Activated naive CD4-positive, alpha-beta T cell treated with anti-CD3 and anti-CD28 coated beads for 36 hours (primary cell): ENCODE data around the gene DOP1B. TPM values are rescaled to one million over a fixed set of nuclear protein-coding genes. Genes with fewer than 3 reads are reported as not detected.

Experiments used
- CTCF ChIA-PET: fragments of 350-600 bp; sonication (Branson Sonifier 250); formaldehyde crosslinking; loops from one replicate; lab custom pipeline; 2021; ENCODE audit warnings: antibody characterized with exemption; lab: Charles Lee
- DNase-seq: peaks from one replicate; pipeline ENCODE4 v3.0.0-alpha.2; 2020
- H3K27ac Mint-ChIP-seq: one replicate; pipeline ENCODE4 v1.8.0; 2021; ENCODE audit warnings: mild to moderate bottlenecking, mixed read lengths
- H3K27me3 Mint-ChIP-seq: one replicate; pipeline ENCODE4 v1.8.0; 2021; ENCODE audit warnings: low read depth, mixed read lengths
- H3K36me3 Mint-ChIP-seq: one replicate; pipeline ENCODE4 v1.8.0; 2021; ENCODE audit warnings: low read depth, mixed read lengths
- H3K4me1 Mint-ChIP-seq: one replicate; pipeline ENCODE4 v1.8.0; 2021; ENCODE audit warnings: low read depth, mixed read lengths
- H3K4me3 Mint-ChIP-seq: one replicate; pipeline ENCODE4 v1.8.0; 2021; ENCODE audit warnings: mild to moderate bottlenecking, moderate library complexity, mixed read lengths
- H3K9me3 Mint-ChIP-seq: one replicate; pipeline ENCODE4 v1.8.0; 2021; ENCODE audit warnings: mixed read lengths
- intact Hi-C: fragments of 100-400 bp; cut with micrococcal nuclease; formaldehyde crosslinking; loops from one replicate; pipeline ENCODE4 v1.15.1; 2023
- total RNA-seq, 2 experiments: library from RNA; stranded (reverse); gene quantifications; one replicate each; pipeline ENCODE4 v1.2.3, GENCODE V29; 2021

The DOP1B gene
- total RNA-seq, 2 experiments from 2014 or later = 16.4 to 19.6 TPM

DNA sequence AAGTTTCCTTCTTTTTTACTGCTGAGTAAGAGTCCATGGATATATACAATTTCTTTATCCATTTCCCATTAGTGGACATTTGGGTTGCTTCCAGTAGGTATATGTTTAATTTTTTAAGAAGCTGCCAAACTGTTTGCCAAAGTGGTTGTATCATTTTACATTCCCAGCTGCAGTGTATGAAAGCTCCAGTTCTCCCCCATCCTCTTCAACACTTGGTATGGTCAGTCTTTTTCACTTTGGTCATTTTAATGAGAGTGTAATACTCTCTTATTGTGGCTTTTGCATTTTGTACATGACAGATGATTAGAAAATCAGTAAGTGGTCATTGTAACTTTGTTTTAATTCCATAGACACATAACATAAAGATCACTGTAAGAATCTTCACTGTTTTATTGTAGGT lies 22.5 kb downstream of the DOP1B start:
- no peak overlapping the region for H3K4me3 Mint-ChIP-seq
- H3K4me1 Mint-ChIP-seq = peaks cover 6% of the 10 kb centered on the region
- H3K36me3 Mint-ChIP-seq = no peaks in the 10 kb centered on the region
- H3K27me3 Mint-ChIP-seq = no peaks in the 10 kb centered on the region
- H3K9me3 Mint-ChIP-seq = no peaks in the 10 kb centered on the region
- intact Hi-C loops = no loop called here
- CTCF ChIA-PET = interaction anchor here (1.6 kb wide), 1 partner anchor 25 kb away, joined by 6 read pairs; no protein-coding TSS in a partner anchor
- no peak overlapping the region for H3K27ac Mint-ChIP-seq
- DNase-seq = no peak

DNA sequence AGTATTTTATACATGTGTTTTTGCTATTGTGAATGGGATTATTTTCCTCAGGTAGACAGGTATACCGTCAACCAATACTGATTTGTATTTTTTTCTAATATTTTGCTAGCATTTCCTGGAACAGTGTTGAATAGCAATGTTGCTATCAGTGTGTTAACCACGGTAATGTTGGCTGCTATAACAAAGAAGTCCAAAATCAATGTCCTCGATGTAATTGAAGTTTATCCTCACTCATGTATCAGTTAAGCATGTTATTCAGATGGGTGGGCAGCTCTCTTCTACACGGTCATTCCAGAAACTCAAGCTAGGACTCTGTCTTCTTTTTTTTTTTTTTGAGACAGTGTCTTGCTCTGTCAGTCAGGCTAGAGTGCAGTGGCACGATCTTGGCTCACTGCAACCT lies 24.3 kb downstream of the DOP1B start:
- no peaks in the 10 kb centered on the region for H3K27me3 Mint-ChIP-seq
- H3K36me3 Mint-ChIP-seq = no peaks in the 10 kb centered on the region
- no peak overlapping the region for H3K27ac Mint-ChIP-seq
- CTCF ChIA-PET = interaction anchor here (1.2 kb wide), 1 partner anchor 30 kb away, joined by 3 read pairs; no protein-coding TSS in a partner anchor
- H3K4me1 Mint-ChIP-seq = no peaks in the 10 kb centered on the region
- intact Hi-C loops = no loop called here
- DNase-seq = no peak
- H3K9me3 Mint-ChIP-seq = no peaks in the 10 kb centered on the region
- no peak overlapping the region for H3K4me3 Mint-ChIP-seq

DNA sequence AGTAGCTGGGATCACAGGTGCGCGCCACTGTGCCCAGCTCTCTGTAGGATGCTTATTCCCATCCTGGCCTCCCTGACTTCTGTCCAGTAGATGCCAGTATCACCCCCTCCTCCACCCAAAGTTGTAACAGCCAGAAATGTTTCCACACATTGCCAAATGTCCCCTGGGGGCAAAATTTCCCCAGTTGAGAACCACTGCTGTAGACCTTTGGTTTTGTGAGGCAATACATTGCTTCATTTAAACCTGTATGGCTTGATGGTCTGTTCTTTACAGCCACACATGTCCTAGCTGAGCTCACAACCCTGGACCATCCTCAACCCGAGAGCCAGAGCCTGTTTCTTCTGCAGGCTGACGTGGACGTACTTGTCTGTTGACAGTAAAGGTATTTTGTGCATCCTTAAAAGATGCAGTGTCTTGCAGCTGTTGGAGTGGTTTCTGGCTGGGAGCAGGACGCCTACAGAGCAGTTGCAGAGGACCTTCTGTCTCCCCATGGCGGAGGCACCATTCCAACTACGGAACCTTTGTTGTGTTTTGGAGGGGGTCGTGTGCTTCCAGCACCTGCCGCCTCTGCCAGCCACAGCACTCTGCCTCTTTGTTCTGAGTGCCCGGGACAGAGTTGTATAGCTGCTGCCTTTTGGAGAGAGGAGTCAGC lies 26.6 kb downstream of the DOP1B start:
- H3K9me3 Mint-ChIP-seq = no peaks in the 10 kb centered on the region
- intact Hi-C loops = no loop called here
- H3K27ac Mint-ChIP-seq = no peak overlapping the region
- H3K27me3 Mint-ChIP-seq = no peaks in the 10 kb centered on the region
- no peaks in the 10 kb centered on the region for H3K36me3 Mint-ChIP-seq
- peaks cover 2% of the 10 kb centered on the region for H3K4me1 Mint-ChIP-seq
- CTCF ChIA-PET = interaction anchor here (2.0 kb wide), 1 partner anchor 10 kb away, joined by 5 read pairs; no protein-coding TSS in a partner anchor
- no peak for DNase-seq
- no peak overlapping the region for H3K4me3 Mint-ChIP-seq

DNA sequence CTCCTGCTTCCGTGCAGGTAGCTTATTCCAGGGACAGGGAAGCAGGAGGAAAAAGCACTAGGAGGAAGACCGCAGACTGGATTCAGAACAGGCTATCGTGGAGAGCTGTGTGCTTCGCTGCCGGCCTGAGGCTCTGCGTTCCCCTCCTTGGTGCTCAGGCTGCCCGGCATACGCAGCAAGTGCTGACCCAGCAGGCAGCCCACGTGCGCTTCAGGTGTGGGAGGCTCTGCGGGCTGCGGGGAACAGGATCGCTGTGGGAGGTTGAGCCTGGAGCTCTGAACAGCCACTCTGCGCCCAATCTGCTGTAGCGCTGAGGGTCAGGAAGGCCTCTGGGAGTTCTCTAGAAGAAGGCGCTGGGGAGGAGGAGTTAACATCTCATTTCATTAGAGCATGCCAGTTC lies 27.9 kb downstream of the DOP1B start:
- H3K27me3 Mint-ChIP-seq = no peaks in the 10 kb centered on the region
- no peaks in the 10 kb centered on the region for H3K36me3 Mint-ChIP-seq
- CTCF ChIA-PET = interaction anchor here (2.0 kb wide), 1 partner anchor 11 kb away, joined by 5 read pairs; no protein-coding TSS in a partner anchor
- no peak overlapping the region for H3K4me3 Mint-ChIP-seq
- intact Hi-C loops = no loop called here
- no peak overlapping the region for H3K27ac Mint-ChIP-seq
- peaks cover 9% of the 10 kb centered on the region for H3K4me1 Mint-ChIP-seq
- no peaks in the 10 kb centered on the region for H3K9me3 Mint-ChIP-seq
- no peak for DNase-seq

DNA sequence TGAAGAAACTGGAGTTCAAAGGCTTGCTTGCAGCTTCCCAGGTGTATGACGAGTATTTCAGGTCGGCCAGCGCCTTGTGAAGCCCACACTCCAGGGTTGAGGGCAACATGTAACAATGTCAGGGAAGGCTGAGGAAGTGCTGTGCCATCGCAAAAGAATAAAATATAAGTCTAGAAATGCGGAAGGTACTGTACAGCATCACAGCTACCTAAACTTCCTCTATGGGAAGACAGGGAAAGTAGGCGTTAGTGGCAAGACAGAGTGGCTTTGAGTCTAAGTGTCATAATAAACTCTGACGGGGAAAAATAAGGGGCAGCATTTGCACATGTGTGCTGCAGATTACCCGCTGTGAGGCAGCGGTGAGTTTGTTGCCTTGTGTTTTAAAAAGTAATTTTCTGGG lies 28.9 kb downstream of the DOP1B start:
- Mint-ChIP-seq H3K9me3 (no peaks in the 10 kb centered on the region), H3K27me3 (no peaks in the 10 kb centered on the region), H3K4me1 (peaks cover 9% of the 10 kb centered on the region), H3K36me3 (no peaks in the 10 kb centered on the region), H3K27ac (no peak overlapping the region), H3K4me3 (no peak overlapping the region)
- DNase-seq = no peak
- CTCF ChIA-PET = interaction anchor here (0.6 kb wide), 1 partner anchor 55 kb away, joined by 4 read pairs; no protein-coding TSS in a partner anchor
- intact Hi-C loops = no loop called here

DNA sequence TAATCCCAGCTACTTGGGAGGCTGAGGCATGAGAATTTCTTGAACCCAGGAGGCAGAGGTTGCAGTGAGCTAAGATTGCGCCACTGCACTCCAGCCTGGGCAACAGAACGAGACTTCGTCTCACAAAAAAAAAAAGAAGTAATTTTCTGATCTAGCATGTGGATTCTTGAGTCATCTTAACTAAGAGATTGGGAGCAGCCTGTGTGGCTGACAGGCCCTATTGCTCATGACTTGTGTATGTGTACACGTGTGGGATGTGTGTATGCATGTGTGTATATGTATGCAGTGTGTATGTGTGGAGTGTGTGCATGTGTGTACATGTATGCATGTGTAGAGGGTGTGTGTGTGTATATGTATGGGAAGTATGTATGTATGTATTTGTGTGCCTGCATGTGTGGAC lies 29.5 kb downstream of the DOP1B start:
- no peak for DNase-seq
- Mint-ChIP-seq H3K36me3 (no peaks in the 10 kb centered on the region), H3K4me1 (peaks cover 9% of the 10 kb centered on the region), H3K27ac (no peak overlapping the region), H3K9me3 (no peaks in the 10 kb centered on the region), H3K27me3 (no peaks in the 10 kb centered on the region), H3K4me3 (no peak overlapping the region)
- intact Hi-C loops = no loop called here
- CTCF ChIA-PET = interaction anchor here (0.6 to 1.5 kb wide), 2 partner anchors 12 to 23 kb away, joined by 3 to 8 read pairs; no protein-coding TSS in a partner anchor

DNA sequence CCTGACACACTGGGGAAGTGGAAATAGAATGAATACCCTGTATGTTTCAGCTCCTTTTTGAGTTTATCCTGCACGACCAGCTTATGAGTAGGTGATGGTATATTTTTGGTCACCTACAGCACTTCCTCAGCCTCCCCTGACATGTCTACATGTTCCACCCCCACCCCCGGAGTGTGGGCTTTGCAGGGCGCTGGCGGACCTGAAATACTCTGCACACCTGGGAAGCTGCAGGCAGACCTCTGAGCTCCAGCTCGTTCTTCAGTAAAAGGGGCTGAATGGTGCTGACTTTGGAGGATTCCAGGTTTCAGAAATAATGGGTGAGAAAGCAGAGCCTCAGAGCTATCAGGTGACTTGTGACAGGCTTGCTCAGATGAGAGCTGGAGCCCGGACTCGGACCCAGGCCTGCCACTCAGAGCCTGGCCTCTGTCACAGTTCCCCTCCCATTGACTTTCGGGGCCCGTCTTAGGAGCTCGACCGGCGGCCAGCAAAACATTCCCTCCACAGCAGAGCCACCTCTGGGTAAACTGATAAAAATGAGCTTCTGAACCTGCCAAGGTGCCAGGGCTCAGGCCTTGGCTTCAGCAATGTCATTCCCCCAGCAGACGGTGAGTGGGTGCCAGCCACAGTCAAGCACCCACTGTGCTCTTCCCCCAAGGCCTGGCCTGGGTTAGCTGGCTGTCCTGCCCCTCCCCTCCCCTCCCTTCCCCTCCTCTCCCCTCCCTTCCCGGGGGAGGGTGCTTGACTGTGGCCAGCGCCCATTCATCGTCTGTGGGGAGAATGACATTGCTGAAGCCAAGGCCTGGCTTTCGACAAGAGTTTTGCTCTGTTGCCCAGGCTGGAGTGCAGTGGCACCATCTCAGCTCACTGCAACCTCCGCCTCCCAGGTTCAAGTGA lies 30.1 kb downstream of the DOP1B start:
- no peaks in the 10 kb centered on the region for H3K27me3 Mint-ChIP-seq
- no peak overlapping the region for H3K27ac Mint-ChIP-seq
- H3K4me3 Mint-ChIP-seq = no peak overlapping the region
- H3K9me3 Mint-ChIP-seq = no peaks in the 10 kb centered on the region
- CTCF ChIA-PET = interaction anchor here (0.6 to 1.5 kb wide), 4 partner anchors 13 to 237 kb away, joined by 3 to 8 read pairs (median 3); no protein-coding TSS in a partner anchor
- peaks cover 9% of the 10 kb centered on the region for H3K4me1 Mint-ChIP-seq
- no peaks in the 10 kb centered on the region for H3K36me3 Mint-ChIP-seq
- DNase-seq = no peak
- intact Hi-C loops = no loop called here

DNA sequence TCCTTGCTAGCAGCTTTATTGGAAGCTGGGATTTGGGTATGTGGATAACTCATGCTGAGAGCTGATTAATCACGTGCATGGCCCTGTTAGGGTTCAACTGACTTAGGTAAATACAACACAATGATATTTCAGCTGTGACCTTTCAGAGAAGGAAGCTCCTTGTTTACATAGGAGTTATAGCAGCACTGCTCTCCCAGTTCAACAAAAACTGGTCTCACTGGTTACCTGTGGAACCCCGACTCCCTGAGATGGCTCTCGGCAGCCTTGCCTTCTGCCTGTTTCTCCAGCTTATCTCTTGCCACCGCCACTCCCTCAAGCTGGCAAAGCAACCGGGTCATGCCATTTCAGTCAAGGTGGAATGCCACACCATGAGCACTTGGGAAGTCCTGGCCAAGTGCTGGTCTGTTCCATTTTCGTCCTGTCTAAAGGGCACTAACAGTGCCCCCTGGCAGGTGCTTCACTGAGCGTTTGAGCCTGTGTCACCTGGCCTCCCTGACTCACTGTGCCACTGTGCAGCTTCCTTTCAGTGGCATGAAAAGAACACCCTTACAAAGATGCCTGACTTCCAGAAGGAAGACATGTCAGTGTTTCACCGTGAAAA lies 31.6 kb downstream of the DOP1B start:
- intact Hi-C loops = no loop called here

DNA sequence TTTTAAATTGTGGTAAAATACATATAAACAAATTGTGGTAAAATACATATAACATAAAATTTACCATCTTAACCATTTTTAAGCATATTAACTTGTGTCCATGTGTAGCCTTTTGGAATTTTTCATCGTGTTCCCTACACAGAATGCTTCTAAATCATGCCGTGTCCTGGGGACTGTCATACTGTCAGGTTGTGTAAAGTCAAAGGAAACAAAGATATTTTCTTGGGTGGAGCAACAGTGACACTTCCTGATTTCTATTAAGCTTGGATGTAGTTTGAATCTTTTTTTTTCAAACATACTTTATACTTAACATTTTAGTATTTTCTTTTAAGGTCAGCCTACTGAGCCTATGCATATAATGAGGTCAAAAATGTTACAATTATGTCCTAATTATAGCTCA lies 32.3 kb downstream of the DOP1B start:
- no peaks in the 10 kb centered on the region for H3K27me3 Mint-ChIP-seq
- H3K9me3 Mint-ChIP-seq = no peaks in the 10 kb centered on the region
- H3K36me3 Mint-ChIP-seq = no peaks in the 10 kb centered on the region
- CTCF ChIA-PET = no interaction called here
- intact Hi-C loops = no loop called here
- no peak overlapping the region for H3K4me3 Mint-ChIP-seq
- no peak overlapping the region for H3K27ac Mint-ChIP-seq
- H3K4me1 Mint-ChIP-seq = peaks cover 9% of the 10 kb centered on the region
- DNase-seq = no peak

More for the DNA sequence above, 31.6 kb downstream of the DOP1B start:
- no peaks in the 10 kb centered on the region for H3K36me3 Mint-ChIP-seq
- H3K4me3 Mint-ChIP-seq = no peak overlapping the region
- no peak overlapping the region for H3K27ac Mint-ChIP-seq
- CTCF ChIA-PET = interaction anchor here (1.0 kb wide), 2 partner anchors 10 to 11 kb away, joined by 3 read pairs; no protein-coding TSS in a partner anchor
- H3K27me3 Mint-ChIP-seq = no peaks in the 10 kb centered on the region
- peaks cover 9% of the 10 kb centered on the region for H3K4me1 Mint-ChIP-seq
- no peak for DNase-seq
- no peaks in the 10 kb centered on the region for H3K9me3 Mint-ChIP-seq

DNA sequence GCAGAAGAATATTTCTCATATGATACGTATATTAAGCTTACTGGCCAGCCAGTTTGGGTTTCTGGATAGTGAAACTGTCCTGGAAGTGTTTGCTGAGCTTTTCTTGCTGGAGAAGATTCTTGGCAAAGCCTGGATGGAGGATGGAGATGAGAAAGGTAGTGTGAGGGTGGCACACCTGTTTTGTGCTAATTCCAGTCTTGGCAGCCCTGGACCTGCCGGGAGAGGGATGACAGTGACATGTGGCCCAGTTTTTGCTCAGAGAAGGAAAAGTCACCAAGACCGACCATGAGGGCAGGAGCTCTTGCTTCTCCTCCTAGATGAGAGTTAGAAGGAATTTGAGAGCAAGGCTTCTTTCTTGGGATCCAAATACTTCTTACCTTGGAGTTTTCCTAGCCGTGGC lies 34.1 kb downstream of the DOP1B start:
- H3K36me3 Mint-ChIP-seq = no peaks in the 10 kb centered on the region

DNA sequence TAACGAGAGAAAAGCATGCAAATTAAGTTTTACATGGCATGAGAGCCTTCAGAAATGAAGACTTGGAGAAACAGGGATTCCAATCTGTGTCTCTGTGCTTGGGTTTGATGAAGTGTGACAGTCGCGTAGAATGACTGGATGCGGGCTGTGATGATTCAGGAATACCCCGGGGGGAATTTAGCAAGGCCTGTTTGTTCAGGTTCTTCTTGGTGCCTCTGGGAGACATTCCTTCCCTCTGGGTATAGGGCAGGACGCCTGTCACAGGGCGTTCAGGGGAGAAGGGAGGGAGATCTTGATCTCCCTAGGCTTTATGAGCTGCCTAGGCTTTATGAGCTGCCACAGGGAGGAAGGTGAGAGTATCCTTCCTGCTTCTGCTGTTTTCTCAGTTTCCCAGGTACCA lies 36.6 kb downstream of the DOP1B start:
- DNase-seq = no peak
- H3K36me3 Mint-ChIP-seq = no peaks in the 10 kb centered on the region
- no peaks in the 10 kb centered on the region for H3K27me3 Mint-ChIP-seq
- H3K4me3 Mint-ChIP-seq = no peak overlapping the region
- H3K27ac Mint-ChIP-seq = no peak overlapping the region
- intact Hi-C loops = no loop called here
- CTCF ChIA-PET = no interaction called here
- no peaks in the 10 kb centered on the region for H3K9me3 Mint-ChIP-seq
- peaks cover 8% of the 10 kb centered on the region for H3K4me1 Mint-ChIP-seq

More for the DNA sequence above, 34.1 kb downstream of the DOP1B start:
- no peak overlapping the region for H3K27ac Mint-ChIP-seq
- intact Hi-C loops = no loop called here
- CTCF ChIA-PET = interaction anchor here (0.6 kb wide), 1 partner anchor 37 kb away, joined by 4 read pairs; no protein-coding TSS in a partner anchor
- H3K4me1 Mint-ChIP-seq = peaks cover 9% of the 10 kb centered on the region
- H3K4me3 Mint-ChIP-seq = no peak overlapping the region
- no peak for DNase-seq
- no peaks in the 10 kb centered on the region for H3K9me3 Mint-ChIP-seq
- H3K27me3 Mint-ChIP-seq = no peaks in the 10 kb centered on the region

DNA sequence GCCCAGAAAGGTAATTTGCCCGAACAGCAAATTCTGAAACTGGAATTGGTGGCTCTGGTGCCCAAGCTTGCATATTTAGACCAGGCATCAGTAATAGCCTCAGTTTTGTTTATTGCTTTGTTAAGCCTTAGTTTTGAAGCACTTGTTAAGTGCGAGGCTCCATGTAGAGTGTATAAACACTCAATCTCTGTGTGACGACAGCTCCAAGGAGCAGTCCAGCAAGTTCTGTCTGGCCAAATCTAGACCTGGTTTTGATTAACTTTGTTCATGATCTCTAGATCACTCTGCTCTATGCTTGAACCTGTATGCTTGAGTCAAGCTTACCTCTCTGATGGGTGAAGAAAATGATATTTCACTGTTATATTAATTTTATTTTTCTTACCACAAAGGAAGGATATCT lies 37.4 kb downstream of the DOP1B start:
- no peak overlapping the region for H3K4me3 Mint-ChIP-seq
- no peaks in the 10 kb centered on the region for H3K4me1 Mint-ChIP-seq
- intact Hi-C loops = no loop called here
- no peaks in the 10 kb centered on the region for H3K27me3 Mint-ChIP-seq
- no peak overlapping the region for H3K27ac Mint-ChIP-seq
- no peaks in the 10 kb centered on the region for H3K36me3 Mint-ChIP-seq
- CTCF ChIA-PET = no interaction called here
- no peaks in the 10 kb centered on the region for H3K9me3 Mint-ChIP-seq
- no peak for DNase-seq
